ENCODE results near the gene MOSMO. TPM values are rescaled to one million over a fixed set of nuclear protein-coding genes. Genes with fewer than 3 reads are reported as not detected.
"Not testable (repeated sequence)": the region's sequence is repeated elsewhere in the genome, so short reads cannot be mapped to it uniquely, and the experiment has no call there.

Gene MOSMO
- total and polyA plus RNA-seq, 5 donors from 2014 or later = 3.9 to 13.1 (median 4.2) TPM

- ATAC-seq (ENCODE audit: low read depth in 2 of 2) = no peak
- no peaks in the 10 kb centered on the region for H3K36me3 ChIP-seq (ENCODE audit: control insufficient read depth, insufficient read depth, low read length)
- no peak overlapping the region for H3K4me3 ChIP-seq (ENCODE audit: low read depth, low read length)
- no peak overlapping the region for H3K27ac ChIP-seq (ENCODE audit: insufficient read depth, low read length, poor library complexity, severe bottlenecking)
- Mint-ChIP-seq H3K4me3 (no peak overlapping the region), H3K27me3 (peaks cover 11% of the 10 kb centered on the region), H3K27ac (no peak overlapping the region), H3K9me3 (peaks cover 0 to 2% (median 0%) of the 10 kb centered on the region in 7 donors), H3K36me3 (no peaks in the 10 kb centered on the region), H3K4me1 (no peaks in the 10 kb centered on the region)
- no peaks in the 10 kb centered on the region for H3K27me3 ChIP-seq (ENCODE audit: control insufficient read depth, insufficient read depth, low read length)
- no peak for DNase-seq
- no peaks in the 10 kb centered on the region for H3K9me3 ChIP-seq (ENCODE audit: control insufficient read depth in 2 of 2, low read length in 2 of 2)
- H3K4me1 ChIP-seq (ENCODE audit: control insufficient read depth, insufficient read depth, low read length, poor library complexity, severe bottlenecking) = no peaks in the 10 kb centered on the region
Measured at GRCh38 chr16:22120440-22120839, 112.5 kb downstream of the MOSMO start.

GRCh38 chr16:22122239-22122638 lies 114.3 kb downstream of the MOSMO start:
- Mint-ChIP-seq H3K36me3 (no peaks in the 10 kb centered on the region), H3K4me3 (no peak overlapping the region), H3K9me3 (peaks cover 0 to 2% (median 0%) of the 10 kb centered on the region in 7 donors), H3K27me3 (peaks cover 11% of the 10 kb centered on the region), H3K4me1 (no peaks in the 10 kb centered on the region), H3K27ac (no peak overlapping the region)
- no peak overlapping the region for H3K27ac ChIP-seq (ENCODE audit: insufficient read depth, low read length, poor library complexity, severe bottlenecking)
- no peak overlapping the region for H3K4me3 ChIP-seq (ENCODE audit: low read depth, low read length)
- ATAC-seq (ENCODE audit: low read depth in 2 of 2) = no peak
- no peaks in the 10 kb centered on the region for H3K27me3 ChIP-seq (ENCODE audit: control insufficient read depth, insufficient read depth, low read length)
- DNase-seq = no peak
- no peaks in the 10 kb centered on the region for H3K36me3 ChIP-seq (ENCODE audit: control insufficient read depth, insufficient read depth, low read length)
- H3K4me1 ChIP-seq (ENCODE audit: control insufficient read depth, insufficient read depth, low read length, poor library complexity, severe bottlenecking) = no peaks in the 10 kb centered on the region
- H3K9me3 ChIP-seq (ENCODE audit: control insufficient read depth in 2 of 2, low read length in 2 of 2) = no peaks in the 10 kb centered on the region

GRCh38 chr16:22123146-22123545 lies 115.2 kb downstream of the MOSMO start:
- peaks cover 3% of the 10 kb centered on the region for H3K27me3 ChIP-seq (ENCODE audit: control insufficient read depth, insufficient read depth, low read length)
- no peaks in the 10 kb centered on the region for H3K4me1 Mint-ChIP-seq
- H3K9me3 ChIP-seq (ENCODE audit: control insufficient read depth in 2 of 2, low read length in 2 of 2) = no peaks in the 10 kb centered on the region
- no peak overlapping the region for H3K4me3 ChIP-seq (ENCODE audit: low read depth, low read length)
- H3K36me3 ChIP-seq (ENCODE audit: control insufficient read depth, insufficient read depth, low read length) = no peaks in the 10 kb centered on the region
- no peaks in the 10 kb centered on the region for H3K4me1 ChIP-seq (ENCODE audit: control insufficient read depth, insufficient read depth, low read length, poor library complexity, severe bottlenecking)
- DNase-seq (no peak), ATAC-seq (ENCODE audit: low read depth in 2 of 2) (no peak)
- peaks cover 5% of the 10 kb centered on the region for H3K27me3 Mint-ChIP-seq
- H3K4me3 Mint-ChIP-seq = no peak overlapping the region
- H3K9me3 Mint-ChIP-seq = peaks cover 0 to 2% (median 0%) of the 10 kb centered on the region in 7 donors
- H3K36me3 Mint-ChIP-seq = no peaks in the 10 kb centered on the region
- H3K27ac ChIP-seq (ENCODE audit: insufficient read depth, low read length, poor library complexity, severe bottlenecking) = no peak overlapping the region
- no peak overlapping the region for H3K27ac Mint-ChIP-seq

- Mint-ChIP-seq H3K27ac (no peak overlapping the region), H3K27me3 (peaks cover 5% of the 10 kb centered on the region), H3K9me3 (peaks cover 0 to 3% (median 0%) of the 10 kb centered on the region in 7 donors), H3K4me1 (no peaks in the 10 kb centered on the region), H3K4me3 (no peak overlapping the region), H3K36me3 (no peaks in the 10 kb centered on the region)
- peaks cover 3% of the 10 kb centered on the region for H3K27me3 ChIP-seq (ENCODE audit: control insufficient read depth, insufficient read depth, low read length)
- no peak overlapping the region for H3K27ac ChIP-seq (ENCODE audit: insufficient read depth, low read length, poor library complexity, severe bottlenecking)
- H3K4me3 ChIP-seq (ENCODE audit: low read depth, low read length) = no peak overlapping the region
- H3K36me3 ChIP-seq (ENCODE audit: control insufficient read depth, insufficient read depth, low read length) = no peaks in the 10 kb centered on the region
- no peaks in the 10 kb centered on the region for H3K9me3 ChIP-seq (ENCODE audit: control insufficient read depth in 2 of 2, low read length in 2 of 2)
- ATAC-seq (ENCODE audit: low read depth in 2 of 2) (no peak), DNase-seq (no peak)
- no peaks in the 10 kb centered on the region for H3K4me1 ChIP-seq (ENCODE audit: control insufficient read depth, insufficient read depth, low read length, poor library complexity, severe bottlenecking)
Measured at GRCh38 chr16:22123759-22124490, 116.0 kb downstream of the MOSMO start.

GRCh38 chr16:22124583-22125284 lies 116.8 kb downstream of the MOSMO start:
- Mint-ChIP-seq H3K27ac (peak overlapping the region in 1 of 3 donors; percentile 27), H3K36me3 (no peaks in the 10 kb centered on the region), H3K4me1 (no peaks in the 10 kb centered on the region), H3K9me3 (peaks cover 0 to 3% (median 0%) of the 10 kb centered on the region in 7 donors), H3K4me3 (no peak overlapping the region), H3K27me3 (peaks cover 11% of the 10 kb centered on the region)
- Histone ChIP-seq H3K4me3 (ENCODE audit: low read depth, low read length) (no peak overlapping the region), H3K4me1 (ENCODE audit: control insufficient read depth, insufficient read depth, low read length, poor library complexity, severe bottlenecking) (no peaks in the 10 kb centered on the region), H3K9me3 (ENCODE audit: control insufficient read depth in 2 of 2, low read length in 2 of 2) (no peaks in the 10 kb centered on the region), H3K27me3 (ENCODE audit: control insufficient read depth, insufficient read depth, low read length) (peaks cover 3% of the 10 kb centered on the region), H3K27ac (ENCODE audit: insufficient read depth, low read length, poor library complexity, severe bottlenecking) (no peak overlapping the region), H3K36me3 (ENCODE audit: control insufficient read depth, insufficient read depth, low read length) (no peaks in the 10 kb centered on the region)
- no peak for ATAC-seq (ENCODE audit: low read depth in 2 of 2)
- DNase-seq = no peak

- Mint-ChIP-seq H3K9me3 (peaks cover 0 to 3% (median 0%) of the 10 kb centered on the region in 7 donors), H3K27ac (no peak overlapping the region), H3K27me3 (peaks cover 7% of the 10 kb centered on the region), H3K4me3 (no peak overlapping the region), H3K4me1 (no peaks in the 10 kb centered on the region), H3K36me3 (no peaks in the 10 kb centered on the region)
- Histone ChIP-seq H3K27me3 (ENCODE audit: control insufficient read depth, insufficient read depth, low read length) (peaks cover 3% of the 10 kb centered on the region), H3K9me3 (ENCODE audit: control insufficient read depth in 2 of 2, low read length in 2 of 2) (no peaks in the 10 kb centered on the region), H3K4me1 (ENCODE audit: control insufficient read depth, insufficient read depth, low read length, poor library complexity, severe bottlenecking) (no peaks in the 10 kb centered on the region), H3K4me3 (ENCODE audit: low read depth, low read length) (no peak overlapping the region), H3K27ac (ENCODE audit: insufficient read depth, low read length, poor library complexity, severe bottlenecking) (no peak overlapping the region), H3K36me3 (ENCODE audit: control insufficient read depth, insufficient read depth, low read length) (no peaks in the 10 kb centered on the region)
- ATAC-seq (ENCODE audit: low read depth in 2 of 2) = no peak
- no peak for DNase-seq
Measured at GRCh38 chr16:22126037-22126558, 118.2 kb downstream of the MOSMO start.

- not testable (repeated sequence) for H3K27ac Mint-ChIP-seq; DNase-seq; H3K4me3 Mint-ChIP-seq; H3K27me3 ChIP-seq (ENCODE audit: control insufficient read depth, insufficient read depth, low read length); H3K4me3 ChIP-seq (ENCODE audit: low read depth, low read length); H3K4me1 Mint-ChIP-seq; H3K27me3 Mint-ChIP-seq; H3K36me3 Mint-ChIP-seq; ATAC-seq (ENCODE audit: low read depth in 2 of 2); H3K9me3 Mint-ChIP-seq; H3K9me3 ChIP-seq (ENCODE audit: control insufficient read depth in 2 of 2, low read length in 2 of 2); H3K27ac ChIP-seq (ENCODE audit: insufficient read depth, low read length, poor library complexity, severe bottlenecking); H3K4me1 ChIP-seq (ENCODE audit: control insufficient read depth, insufficient read depth, low read length, poor library complexity, severe bottlenecking); H3K36me3 ChIP-seq (ENCODE audit: control insufficient read depth, insufficient read depth, low read length)
Measured at GRCh38 chr16:22128537-22128936, 120.6 kb downstream of the MOSMO start.
